ENCODE results near the gene PPP2R2B. TPM values are rescaled to one million over a fixed set of nuclear protein-coding genes. Genes with fewer than 3 reads are reported as not detected.
"Not testable (repeated sequence)": the region's sequence is repeated elsewhere in the genome, so short reads cannot be mapped to it uniquely, and the experiment has no call there.

PPP2R2B gene
- polyA plus RNA-seq, 1 donor (not counting 4 experiments of a cell fraction or from before 2014, with no cell fraction given), result 0.33 TPM

- Histone ChIP-seq H2AFZ (ENCODE audit: control insufficient read depth, low read length) (no peak overlapping the region), H4K20me1 (ENCODE audit: control insufficient read depth, extremely low read depth, insufficient read depth, low read length) (no peaks in the 10 kb centered on the region), H3K4me1 (ENCODE audit: control insufficient read depth, extremely low read depth, insufficient read depth, low read length) (peaks cover 11% of the 10 kb centered on the region), H3K9me1 (ENCODE audit: control insufficient read depth, extremely low read depth, insufficient read depth, low read length) (no peaks in the 10 kb centered on the region), H3K9ac (ENCODE audit: control insufficient read depth, extremely low read depth, insufficient read depth, low read length) (no peak overlapping the region), H3K4me3 (ENCODE audit: control insufficient read depth in 2 of 3, extremely low read depth in 1 of 3, insufficient read depth in 2 of 3, low read depth in 1 of 3, low read length in 3 of 3) (no peak overlapping the region), H3K4me2 (ENCODE audit: control insufficient read depth, extremely low read depth, insufficient read depth, low read depth, low read length) (no peak overlapping the region), H3K27ac (ENCODE audit: control insufficient read depth, insufficient read depth, low read length) (no peak overlapping the region), H3K9me3 (ENCODE audit: control insufficient read depth, low read depth, low read length) (no peaks in the 10 kb centered on the region), H3K27me3 (ENCODE audit: control insufficient read depth, extremely low read depth, insufficient read depth, low read length) (no peaks in the 10 kb centered on the region), H3K79me2 (ENCODE audit: control insufficient read depth, insufficient read depth, low read length) (no peaks in the 10 kb centered on the region), H3K36me3 (ENCODE audit: control insufficient read depth in 2 of 2, extremely low read depth in 1 of 2, insufficient read depth in 2 of 2, low read length in 2 of 2) (no peaks in the 10 kb centered on the region)
- no peak for DNase-seq (ENCODE audit: low read depth, low spot score)
- TF ChIP-seq EZH2 (IDR thresholded peaks at IDR 0.05; ENCODE audit: low read length) (no peak), CTCF (optimal IDR thresholded peaks at IDR 0.05 in 1 of 3, IDR thresholded peaks at IDR 0.05 in 1 of 3, conservative IDR thresholded peaks at IDR 0.05 in 1 of 3; ENCODE audit: extremely low read depth in 1 of 3, insufficient read depth in 2 of 3, low read length in 3 of 3) (no peak)
- FAIRE-seq, result no peak
- dilution Hi-C loops (cut with MboI; ENCODE audit: extremely low pct_ligation_motif_present, low sequenced_read_pairs), result no loop called here
These were observed 145.6 kb downstream of the PPP2R2B start for GRCh38 chr5:146732962-146733361.

- H3K36me3 ChIP-seq (ENCODE audit: control insufficient read depth in 2 of 2, extremely low read depth in 1 of 2, insufficient read depth in 2 of 2, low read length in 2 of 2), result no peaks in the 10 kb centered on the region
- H3K4me3 ChIP-seq (ENCODE audit: control insufficient read depth in 2 of 3, extremely low read depth in 1 of 3, insufficient read depth in 2 of 3, low read depth in 1 of 3, low read length in 3 of 3), result no peak overlapping the region
- peak; percentile 26 for DNase-seq (ENCODE audit: low read depth, low spot score)
- TF ChIP-seq CTCF (optimal IDR thresholded peaks at IDR 0.05 in 1 of 3, IDR thresholded peaks at IDR 0.05 in 1 of 3, conservative IDR thresholded peaks at IDR 0.05 in 1 of 3; ENCODE audit: extremely low read depth in 1 of 3, insufficient read depth in 2 of 3, low read length in 3 of 3) (no peak), EZH2 (IDR thresholded peaks at IDR 0.05; ENCODE audit: low read length) (no peak)
- H4K20me1 ChIP-seq (ENCODE audit: control insufficient read depth, extremely low read depth, insufficient read depth, low read length), result no peaks in the 10 kb centered on the region
- no peaks in the 10 kb centered on the region for H3K79me2 ChIP-seq (ENCODE audit: control insufficient read depth, insufficient read depth, low read length)
- no peaks in the 10 kb centered on the region for H3K27me3 ChIP-seq (ENCODE audit: control insufficient read depth, extremely low read depth, insufficient read depth, low read length)
- no peak overlapping the region for H3K4me2 ChIP-seq (ENCODE audit: control insufficient read depth, extremely low read depth, insufficient read depth, low read depth, low read length)
- peak overlapping the region; percentile 2 for H3K27ac ChIP-seq (ENCODE audit: control insufficient read depth, insufficient read depth, low read length)
- H2AFZ ChIP-seq (ENCODE audit: control insufficient read depth, low read length), result no peak overlapping the region
- no peak overlapping the region for H3K9ac ChIP-seq (ENCODE audit: control insufficient read depth, extremely low read depth, insufficient read depth, low read length)
- dilution Hi-C loops (cut with MboI; ENCODE audit: extremely low pct_ligation_motif_present, low sequenced_read_pairs), result no loop called here
- H3K4me1 ChIP-seq (ENCODE audit: control insufficient read depth, extremely low read depth, insufficient read depth, low read length), result peaks cover 11% of the 10 kb centered on the region
- peak; percentile 77 for FAIRE-seq
- no peaks in the 10 kb centered on the region for H3K9me1 ChIP-seq (ENCODE audit: control insufficient read depth, extremely low read depth, insufficient read depth, low read length)
- no peaks in the 10 kb centered on the region for H3K9me3 ChIP-seq (ENCODE audit: control insufficient read depth, low read depth, low read length)
These were observed 146.5 kb downstream of the PPP2R2B start for GRCh38 chr5:146731909-146732659.

GRCh38 chr5:146728746-146729145, 149.8 kb downstream of the PPP2R2B start:
- DNase-seq (ENCODE audit: low read depth, low spot score); FAIRE-seq; H3K9ac ChIP-seq (ENCODE audit: control insufficient read depth, extremely low read depth, insufficient read depth, low read length); H3K36me3 ChIP-seq (ENCODE audit: control insufficient read depth in 2 of 2, extremely low read depth in 1 of 2, insufficient read depth in 2 of 2, low read length in 2 of 2); H3K4me2 ChIP-seq (ENCODE audit: control insufficient read depth, extremely low read depth, insufficient read depth, low read depth, low read length); H3K9me3 ChIP-seq (ENCODE audit: control insufficient read depth, low read depth, low read length); H3K9me1 ChIP-seq (ENCODE audit: control insufficient read depth, extremely low read depth, insufficient read depth, low read length); H4K20me1 ChIP-seq (ENCODE audit: control insufficient read depth, extremely low read depth, insufficient read depth, low read length); H3K27me3 ChIP-seq (ENCODE audit: control insufficient read depth, extremely low read depth, insufficient read depth, low read length); H2AFZ ChIP-seq (ENCODE audit: control insufficient read depth, low read length); H3K4me3 ChIP-seq (ENCODE audit: control insufficient read depth in 2 of 3, extremely low read depth in 1 of 3, insufficient read depth in 2 of 3, low read depth in 1 of 3, low read length in 3 of 3); dilution Hi-C loops (cut with MboI; ENCODE audit: extremely low pct_ligation_motif_present, low sequenced_read_pairs); H3K27ac ChIP-seq (ENCODE audit: control insufficient read depth, insufficient read depth, low read length); H3K79me2 ChIP-seq (ENCODE audit: control insufficient read depth, insufficient read depth, low read length): not testable (repeated sequence)
- peaks cover 11% of the 10 kb centered on the region for H3K4me1 ChIP-seq (ENCODE audit: control insufficient read depth, extremely low read depth, insufficient read depth, low read length)
